ENCODE results near the gene ENDOG.

- no peak for TF ChIP-seq CTCF (IDR thresholded peaks at IDR 0.05; ENCODE audit: poor library complexity)
- TF ChIP-seq EZH2 (IDR thresholded peaks at IDR 0.05; ENCODE audit: borderline replicate concordance) = no peak
These were observed 43.2 kb downstream of the ENDOG start for GRCh38 chr9:128861501-128861900.
